GM21737 (cell line): ENCODE data around the gene AJM1.

Experiments
- ATAC-seq: cut with Tn5 transposase; IDR thresholded peaks from one replicate; pipeline ENCODE4 v1.9.1; 2021; ENCODE audit warnings: mild to moderate bottlenecking, moderate library complexity; ENCODE audit not compliant: unreplicated experiment

AJM1 gene

GRCh38 chr9:136853596-136854112 lies 11.4 kb downstream of the AJM1 start:
- ATAC-seq = no peak

DNA sequence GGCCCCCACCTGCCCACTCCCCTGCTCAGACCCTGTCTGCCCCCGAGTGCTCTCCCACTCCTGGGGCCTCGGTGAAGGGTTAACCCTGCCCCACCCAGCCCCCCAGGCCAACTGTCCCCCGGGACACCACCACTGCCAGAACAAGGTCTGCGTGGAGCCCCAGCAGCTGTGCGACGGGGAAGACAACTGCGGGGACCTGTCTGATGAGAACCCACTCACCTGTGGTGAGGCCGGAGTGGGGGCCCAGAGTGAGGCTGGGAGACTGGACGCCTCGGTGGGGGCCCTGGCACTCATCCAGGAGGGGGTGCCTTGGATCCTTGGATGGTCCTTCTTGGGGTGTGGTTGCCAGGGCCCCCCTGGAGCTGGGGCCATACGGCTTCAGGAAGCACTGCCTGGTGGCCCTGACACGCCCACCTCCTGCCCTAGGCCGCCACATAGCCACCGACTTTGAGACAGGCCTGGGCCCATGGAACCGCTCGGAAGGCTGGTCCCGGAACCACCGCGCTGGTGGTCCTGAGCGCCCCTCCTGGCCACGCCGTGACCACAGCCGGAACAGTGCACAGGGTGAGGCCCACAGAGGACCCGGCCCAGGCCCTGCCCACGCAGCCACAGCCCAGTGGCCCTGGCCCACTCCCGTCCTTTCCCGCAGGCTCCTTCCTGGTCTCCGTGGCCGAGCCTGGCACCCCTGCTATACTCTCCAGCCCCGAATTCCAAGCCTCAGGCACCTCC lies 12.0 kb downstream of the AJM1 start:
- ATAC-seq = no peak

DNA sequence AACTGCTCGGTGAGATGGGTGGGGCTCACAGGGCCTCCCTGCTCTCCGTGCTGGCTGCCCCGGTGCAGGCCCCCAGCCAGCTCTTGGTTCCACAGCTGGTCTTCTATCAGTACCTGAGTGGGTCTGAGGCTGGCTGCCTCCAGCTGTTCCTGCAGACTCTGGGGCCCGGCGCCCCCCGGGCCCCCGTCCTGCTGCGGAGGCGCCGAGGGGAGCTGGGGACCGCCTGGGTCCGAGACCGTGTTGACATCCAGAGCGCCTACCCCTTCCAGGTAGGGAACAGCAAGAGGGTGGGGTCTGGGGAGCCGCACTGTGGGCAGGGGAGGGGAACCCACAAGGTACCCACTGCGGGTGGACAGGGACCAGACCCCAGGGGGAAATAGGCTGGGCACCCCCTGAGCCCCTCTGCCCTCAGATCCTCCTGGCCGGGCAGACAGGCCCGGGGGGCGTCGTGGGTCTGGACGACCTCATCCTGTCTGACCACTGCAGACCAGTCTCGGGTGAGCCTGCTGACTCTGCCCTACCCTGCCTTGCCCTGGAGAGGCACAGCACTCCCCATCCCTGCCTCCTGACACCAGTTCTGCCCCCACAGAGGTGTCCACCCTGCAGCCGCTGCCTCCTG lies 12.7 kb downstream of the AJM1 start:
- ATAC-seq = no peak

GRCh38 chr9:136855461-136856078 lies 13.3 kb downstream of the AJM1 start:
- ATAC-seq = no peak

- no peak for ATAC-seq
These were observed 13.8 kb downstream of the AJM1 start for GRCh38 chr9:136856079-136856476.

DNA sequence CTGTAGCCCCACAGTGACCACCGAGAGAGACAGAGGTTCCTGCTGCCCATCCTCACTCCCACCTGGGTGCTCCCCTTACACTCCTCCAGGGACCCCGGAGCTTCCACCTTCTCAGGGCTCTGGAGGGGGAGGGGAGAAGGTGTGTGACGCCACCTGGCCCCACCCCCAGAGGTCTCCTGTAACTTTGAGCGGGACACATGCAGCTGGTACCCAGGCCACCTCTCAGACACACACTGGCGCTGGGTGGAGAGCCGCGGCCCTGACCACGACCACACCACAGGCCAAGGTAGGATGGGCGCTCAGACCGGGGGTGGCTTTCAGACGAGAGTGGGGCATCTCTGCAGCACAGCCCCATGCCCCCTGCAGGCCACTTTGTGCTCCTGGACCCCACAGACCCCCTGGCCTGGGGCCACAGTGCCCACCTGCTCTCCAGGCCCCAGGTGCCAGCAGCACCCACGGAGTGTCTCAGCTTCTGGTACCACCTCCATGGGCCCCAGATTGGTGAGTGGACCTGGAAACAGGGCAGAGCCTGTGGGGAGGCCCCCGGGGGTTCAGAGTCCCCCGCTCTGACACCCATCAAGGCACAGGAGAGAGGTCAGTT lies 14.4 kb downstream of the AJM1 start:
- no peak for ATAC-seq

DNA sequence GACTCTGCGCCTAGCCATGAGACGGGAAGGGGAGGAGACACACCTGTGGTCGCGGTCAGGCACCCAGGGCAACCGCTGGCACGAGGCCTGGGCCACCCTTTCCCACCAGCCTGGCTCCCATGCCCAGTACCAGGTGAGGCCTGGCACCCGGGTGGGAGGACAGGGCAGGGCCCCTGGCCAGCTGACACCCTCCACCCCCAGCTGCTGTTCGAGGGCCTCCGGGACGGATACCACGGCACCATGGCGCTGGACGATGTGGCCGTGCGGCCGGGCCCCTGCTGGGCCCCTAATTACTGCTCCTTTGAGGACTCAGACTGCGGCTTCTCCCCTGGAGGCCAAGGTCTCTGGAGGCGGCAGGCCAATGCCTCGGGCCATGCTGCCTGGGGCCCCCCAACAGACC lies 14.9 kb downstream of the AJM1 start:
- ATAC-seq = no peak

GRCh38 chr9:136857581-136858412 lies 15.5 kb downstream of the AJM1 start:
- no peak for ATAC-seq

DNA sequence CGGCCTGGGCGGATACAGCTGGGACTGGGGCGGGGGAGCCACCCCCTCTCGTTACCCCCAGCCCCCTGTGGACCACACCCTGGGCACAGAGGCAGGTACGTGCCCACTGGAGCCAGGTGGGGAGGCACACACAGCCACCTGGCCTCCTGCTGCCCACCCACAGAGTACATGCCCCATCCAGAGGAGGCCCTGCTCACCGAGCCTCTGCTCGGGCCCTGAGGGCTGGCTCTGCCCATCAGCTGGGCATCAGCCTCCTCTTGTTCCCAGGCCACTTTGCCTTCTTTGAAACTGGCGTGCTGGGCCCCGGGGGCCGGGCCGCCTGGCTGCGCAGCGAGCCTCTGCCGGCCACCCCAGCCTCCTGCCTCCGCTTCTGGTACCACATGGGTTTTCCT lies 16.2 kb downstream of the AJM1 start:
- no peak for ATAC-seq

- no peak for ATAC-seq
These were observed 16.8 kb downstream of the AJM1 start for GRCh38 chr9:136858844-136859757.

DNA sequence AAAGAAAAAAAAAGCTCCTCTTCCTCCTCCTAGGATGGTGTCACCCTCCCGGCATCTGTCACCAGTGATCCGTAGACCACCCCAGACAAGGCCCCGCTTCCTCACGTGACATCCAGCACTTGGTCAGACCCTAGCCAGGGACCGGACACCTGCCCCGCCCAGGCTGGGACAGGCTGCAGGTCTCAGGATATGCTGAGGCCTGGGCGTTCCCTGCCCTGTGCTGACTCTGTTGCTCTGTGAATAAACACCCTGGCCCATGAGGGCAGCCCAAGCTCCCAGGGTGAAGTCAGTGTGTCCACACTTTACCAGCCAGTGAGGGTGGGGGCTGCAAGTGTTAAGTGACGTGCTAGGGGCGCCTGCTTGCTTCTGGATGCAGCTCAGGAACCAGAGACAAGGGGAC lies 18.3 kb downstream of the AJM1 start:
- no peak for ATAC-seq

DNA sequence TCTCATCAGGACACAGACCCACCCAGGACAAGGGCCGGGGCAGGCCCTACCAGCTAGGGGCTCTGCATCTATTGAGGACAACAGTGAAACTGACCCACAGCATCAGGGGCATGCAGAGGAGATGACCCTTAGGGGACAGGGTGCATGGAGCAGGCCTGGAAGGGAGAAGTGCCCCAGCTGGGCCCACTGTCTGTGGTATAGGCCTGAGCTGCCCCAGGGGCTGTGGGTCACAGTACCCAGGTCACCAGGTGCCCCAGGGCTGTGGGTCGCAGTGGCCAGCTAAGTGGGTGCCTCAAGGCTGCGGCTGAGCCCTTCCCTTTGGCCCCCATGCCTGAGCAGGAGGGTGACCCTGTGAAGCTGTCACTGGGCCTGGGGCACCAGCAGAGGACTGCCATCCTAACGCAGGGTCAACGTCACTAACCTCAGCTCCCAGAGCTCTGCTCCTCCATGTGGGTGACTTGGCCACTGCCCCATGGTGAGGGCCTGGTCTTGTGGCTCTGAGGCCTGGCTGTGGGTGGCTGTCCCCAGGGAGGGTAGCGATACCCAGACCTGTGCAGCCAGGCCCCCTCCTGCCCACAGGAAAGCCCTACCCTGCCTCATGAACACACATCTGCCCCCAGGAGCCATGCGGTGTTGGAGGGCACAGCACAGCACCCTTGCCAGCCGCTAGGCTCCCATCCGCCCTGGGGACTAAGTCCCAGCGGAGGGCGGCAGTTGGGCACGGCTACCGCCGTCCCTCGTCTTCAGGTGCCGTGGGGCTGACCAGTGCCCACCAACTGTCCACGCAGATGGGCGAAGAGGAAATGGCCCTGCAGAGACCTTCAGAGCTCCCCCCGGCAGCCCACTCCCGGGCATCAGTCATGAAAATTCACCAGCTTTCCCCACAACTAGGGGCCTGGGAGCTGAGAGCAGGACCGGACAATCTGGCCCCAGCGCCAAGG lies 18.9 kb downstream of the AJM1 start:
- no peak for ATAC-seq

DNA sequence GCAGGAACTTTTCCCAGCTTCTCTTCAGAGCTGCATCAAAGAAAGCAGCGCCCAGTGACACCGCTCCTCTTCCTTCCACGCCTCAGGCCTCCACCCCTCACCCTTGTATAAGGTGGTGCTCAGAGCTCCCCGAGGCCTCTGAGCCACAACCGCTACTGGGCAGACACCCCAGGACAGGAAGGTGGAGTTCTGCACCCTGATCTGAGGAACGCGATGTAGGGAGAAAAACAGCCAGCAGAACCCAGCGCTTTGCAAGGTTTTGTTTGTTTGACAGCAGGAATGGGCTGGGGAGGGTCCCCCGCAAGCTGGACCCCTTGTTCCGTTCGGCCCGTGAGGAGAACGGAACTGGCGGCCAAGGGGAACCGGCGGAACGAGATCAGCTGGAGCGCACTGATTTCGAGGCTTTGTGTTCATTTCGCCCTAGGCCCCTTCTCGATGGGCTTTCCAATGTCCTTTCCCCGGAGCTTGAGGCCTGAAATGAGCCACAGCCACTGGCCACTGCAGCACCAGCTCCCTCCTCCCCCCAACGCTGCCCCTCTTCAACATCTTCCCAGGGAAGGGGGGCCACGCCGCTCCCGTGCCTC lies 19.7 kb downstream of the AJM1 start:
- ATAC-seq = no peak

- no peak for ATAC-seq
These were observed 20.8 kb downstream of the AJM1 start for GRCh38 chr9:136862849-136863622.

- no peak for ATAC-seq
These were observed 21.5 kb downstream of the AJM1 start for GRCh38 chr9:136863623-136864273.

- ATAC-seq = no peak
These were observed 22.9 kb downstream of the AJM1 start for GRCh38 chr9:136865041-136865767.

GRCh38 chr9:136865768-136866103 lies 23.5 kb downstream of the AJM1 start:
- no peak for ATAC-seq
